GM08714 (cell line): ENCODE data around the gene PIGN.

Source experiments
- H3K4me3 ChIP-seq: fragments of 200-500 bp; sonication (Bioruptor generic); 2 replicates; pipeline ENCODE4 v1.5.1; 2014; ENCODE audit warnings: mild to moderate bottlenecking, low read length, inconsistent platforms
- ZNF274 ChIP-seq: IDR thresholded peaks from 2 replicates; pipeline ENCODE4 v1.6.1; 2012; ENCODE audit warnings: mild to moderate bottlenecking, low read depth, low read length

The PIGN gene, protein sequence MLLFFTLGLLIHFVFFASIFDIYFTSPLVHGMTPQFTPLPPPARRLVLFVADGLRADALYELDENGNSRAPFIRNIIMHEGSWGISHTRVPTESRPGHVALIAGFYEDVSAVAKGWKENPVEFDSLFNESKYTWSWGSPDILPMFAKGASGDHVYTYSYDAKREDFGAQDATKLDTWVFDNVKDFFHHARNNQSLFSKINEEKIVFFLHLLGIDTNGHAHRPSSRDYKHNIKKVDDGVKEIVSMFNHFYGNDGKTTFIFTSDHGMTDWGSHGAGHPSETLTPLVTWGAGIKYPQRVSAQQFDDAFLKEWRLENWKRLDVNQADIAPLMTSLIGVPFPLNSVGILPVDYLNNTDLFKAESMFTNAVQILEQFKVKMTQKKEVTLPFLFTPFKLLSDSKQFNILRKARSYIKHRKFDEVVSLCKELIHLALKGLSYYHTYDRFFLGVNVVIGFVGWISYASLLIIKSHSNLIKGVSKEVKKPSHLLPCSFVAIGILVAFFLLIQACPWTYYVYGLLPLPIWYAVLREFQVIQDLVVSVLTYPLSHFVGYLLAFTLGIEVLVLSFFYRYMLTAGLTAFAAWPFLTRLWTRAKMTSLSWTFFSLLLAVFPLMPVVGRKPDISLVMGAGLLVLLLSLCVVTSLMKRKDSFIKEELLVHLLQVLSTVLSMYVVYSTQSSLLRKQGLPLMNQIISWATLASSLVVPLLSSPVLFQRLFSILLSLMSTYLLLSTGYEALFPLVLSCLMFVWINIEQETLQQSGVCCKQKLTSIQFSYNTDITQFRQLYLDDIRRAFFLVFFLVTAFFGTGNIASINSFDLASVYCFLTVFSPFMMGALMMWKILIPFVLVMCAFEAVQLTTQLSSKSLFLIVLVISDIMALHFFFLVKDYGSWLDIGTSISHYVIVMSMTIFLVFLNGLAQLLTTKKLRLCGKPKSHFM

DNA sequence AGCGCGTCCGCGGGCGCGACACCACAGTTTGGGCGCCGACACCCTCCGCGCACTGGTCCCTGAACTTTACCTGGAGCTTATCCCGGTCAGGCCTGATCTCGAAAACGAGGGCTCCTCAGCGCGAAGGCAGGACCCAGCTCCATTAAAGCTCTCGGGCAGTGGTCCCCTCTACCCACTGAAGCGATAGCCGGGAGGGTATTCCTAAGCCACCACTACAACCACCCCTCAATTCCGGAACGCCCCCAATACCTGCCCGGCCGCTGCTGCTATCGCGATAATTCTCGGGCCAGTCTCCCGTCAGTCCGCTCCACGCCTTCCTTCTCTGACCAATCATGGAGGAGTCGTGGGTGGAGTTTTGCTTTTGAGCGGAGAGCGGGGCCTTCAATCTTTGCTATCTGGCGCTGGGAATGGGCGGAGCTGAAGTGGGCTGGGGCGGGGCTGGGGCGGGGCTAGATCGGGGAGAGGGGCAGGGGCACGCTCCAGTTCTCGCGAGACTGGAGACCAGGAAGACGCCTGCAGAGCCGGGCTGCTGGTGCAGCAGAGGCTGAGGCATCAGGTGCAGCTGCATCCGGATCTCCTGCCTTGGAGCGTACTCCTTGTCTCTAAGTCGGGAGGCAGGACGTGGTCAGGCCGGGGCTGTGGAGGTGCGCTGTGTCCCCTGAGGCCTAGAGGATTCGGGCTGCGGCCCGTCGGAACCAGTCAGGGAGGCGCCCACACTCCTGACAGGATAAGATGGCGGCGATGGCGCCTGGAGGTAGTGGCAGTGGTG is at the start of gene PIGN, which contains the start of gene RELCH:
Gene PIGN (minus strand): TSS at position 283 of the 769 bp plus-strand sequence. CDS start 25,703 bp downstream, outside the sequence.
Gene RELCH (plus strand): TSS at position 482 of the 769 bp plus-strand sequence. CDS start 251 bp downstream, at position 733.
- H3K4me3 ChIP-seq: peak within 1 kb of the TSS; percentile 93
- TF ChIP-seq ZNF274: no peak

GRCh38 chr18:62236252-62236651 is 49.4 kb upstream of the PIGN start:
- no peak for TF ChIP-seq ZNF274
- H3K4me3 ChIP-seq: no peak overlapping the region

DNA sequence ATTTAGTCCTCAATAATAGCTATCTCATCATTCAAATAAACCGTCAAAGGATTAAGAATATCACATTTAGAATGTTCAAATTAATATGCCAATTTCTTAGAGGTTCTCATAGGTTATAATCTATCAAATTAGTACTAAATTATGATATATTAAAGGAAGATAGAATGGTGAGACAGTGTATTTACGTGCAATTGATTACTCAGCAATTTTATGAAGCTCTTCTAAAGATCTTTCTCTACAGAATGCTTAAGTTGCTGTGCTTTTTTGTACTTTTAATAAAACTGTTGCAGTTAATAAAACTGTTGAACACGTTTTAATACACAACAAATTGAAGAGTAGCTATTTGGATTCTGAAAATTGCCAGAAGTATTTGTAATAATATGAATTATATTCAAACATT is 39.2 kb upstream of the PIGN start:
- no peak overlapping the region for H3K4me3 ChIP-seq
- no peak for TF ChIP-seq ZNF274

- no peak for TF ChIP-seq ZNF274
- no peak overlapping the region for H3K4me3 ChIP-seq
These were observed 37.4 kb upstream of the PIGN start for GRCh38 chr18:62224229-62224628.

GRCh38 chr18:62214790-62215189 is 27.9 kb upstream of the PIGN start:
- TF ChIP-seq ZNF274: no peak
- H3K4me3 ChIP-seq: no peak overlapping the region

- no peak overlapping the region for H3K4me3 ChIP-seq
- no peak for TF ChIP-seq ZNF274
These were observed 24.5 kb upstream of the PIGN start for GRCh38 chr18:62211325-62211828.

GRCh38 chr18:62210138-62210537 is 23.3 kb upstream of the PIGN start:
- TF ChIP-seq ZNF274: no peak
- no peak overlapping the region for H3K4me3 ChIP-seq

DNA sequence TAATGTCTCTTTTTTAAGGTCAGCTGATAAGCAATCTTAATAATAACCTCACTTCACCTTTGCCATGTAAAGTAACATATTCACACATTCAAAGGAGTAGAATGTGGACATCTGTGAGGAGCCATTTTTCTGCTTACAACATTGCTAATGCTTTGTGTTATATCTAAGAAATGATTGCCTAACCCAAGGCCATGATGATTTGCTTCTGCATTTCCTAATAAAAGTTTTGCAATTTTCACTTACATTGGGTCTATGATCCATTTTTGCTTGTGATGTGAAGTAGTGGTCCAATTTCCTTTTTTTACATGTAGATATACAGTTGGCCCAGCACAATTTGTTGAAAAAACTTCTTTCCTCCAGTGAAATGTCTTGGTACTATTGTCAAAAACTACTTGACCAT is 22.2 kb upstream of the PIGN start:
- no peak for TF ChIP-seq ZNF274
- H3K4me3 ChIP-seq: no peak overlapping the region

DNA sequence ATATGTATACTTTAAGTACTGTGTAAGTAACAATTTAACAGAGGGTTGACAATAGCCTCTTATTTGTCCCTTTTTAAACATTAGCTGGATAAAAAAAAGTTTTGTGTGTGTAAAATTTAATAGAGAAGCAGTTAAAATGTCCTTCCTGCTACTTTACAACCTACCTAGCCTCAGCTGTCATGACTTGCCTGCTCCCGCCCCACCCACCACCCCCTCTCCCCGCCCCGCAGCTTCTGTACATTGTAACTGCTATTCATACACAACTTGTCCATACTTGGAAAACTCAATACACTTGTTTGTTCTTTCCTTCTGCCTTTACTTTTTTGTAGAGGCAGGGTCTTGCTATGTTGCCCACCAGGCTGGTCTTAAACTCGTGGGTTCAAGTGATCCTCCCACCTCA is 19.7 kb upstream of the PIGN start:
- TF ChIP-seq ZNF274: no peak
- H3K4me3 ChIP-seq: no peak overlapping the region

DNA sequence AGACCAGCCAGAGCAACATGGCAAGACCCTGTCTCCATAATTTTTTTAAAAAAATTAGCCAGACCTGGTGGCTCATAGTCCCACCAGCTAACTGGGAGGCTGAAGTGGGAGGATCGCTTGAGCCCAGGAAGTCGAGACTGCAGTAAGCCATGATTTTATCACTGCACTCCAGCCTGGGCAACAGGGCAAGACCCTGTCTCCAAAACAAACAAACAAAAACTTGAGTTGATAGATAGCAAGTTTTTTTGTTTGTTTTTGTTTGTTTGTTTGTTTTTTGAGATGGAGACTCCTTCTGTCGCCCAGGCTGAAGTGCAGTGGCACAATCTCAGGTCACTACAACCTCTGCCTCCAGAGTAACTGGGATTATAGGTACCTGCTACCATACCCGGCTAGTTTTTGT is 19.0 kb upstream of the PIGN start:
- TF ChIP-seq ZNF274: no peak
- no peak overlapping the region for H3K4me3 ChIP-seq

GRCh38 chr18:62201870-62202269 is 15.0 kb upstream of the PIGN start:
- no peak overlapping the region for H3K4me3 ChIP-seq
- no peak for TF ChIP-seq ZNF274

DNA sequence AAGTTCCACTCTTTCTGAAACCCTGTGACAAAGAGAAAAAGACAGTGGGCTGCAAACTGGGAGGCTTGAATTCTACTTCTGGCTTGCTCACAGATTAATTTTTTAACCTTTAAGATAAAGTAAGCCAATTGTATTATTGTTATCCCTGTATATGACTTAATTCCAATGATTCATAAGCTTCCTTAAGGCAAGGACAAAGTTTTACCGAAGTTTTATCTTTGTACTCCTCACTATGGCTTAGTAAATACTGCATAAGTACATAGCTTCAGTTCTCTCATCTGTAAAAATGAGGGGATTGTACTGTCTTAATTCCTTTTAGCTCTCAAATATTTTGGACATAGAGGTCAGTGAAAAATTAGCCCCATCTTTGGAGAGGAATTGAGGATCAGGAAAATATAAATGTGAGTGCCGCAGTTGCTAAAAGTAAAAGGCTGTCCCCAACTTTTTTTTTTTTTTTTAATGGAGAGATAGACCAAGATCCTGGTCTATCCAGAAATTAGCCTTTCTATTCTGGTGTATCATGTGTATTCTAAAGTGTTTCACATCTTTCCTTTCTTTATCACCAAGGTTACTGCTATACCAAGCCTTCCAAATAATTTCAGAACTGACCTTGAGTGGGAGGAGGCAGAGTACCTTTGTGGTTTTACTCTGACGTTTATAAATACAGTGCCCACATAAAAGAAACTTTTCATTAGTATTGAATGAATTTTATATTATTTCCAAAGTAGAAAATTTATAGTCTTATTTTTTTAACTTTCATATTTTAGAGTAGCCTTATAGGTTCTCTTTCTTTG is 13.5 kb upstream of the PIGN start:
- no peak for TF ChIP-seq ZNF274
- no peak overlapping the region for H3K4me3 ChIP-seq

- no peak overlapping the region for H3K4me3 ChIP-seq
- TF ChIP-seq ZNF274: no peak
These were observed 12.8 kb upstream of the PIGN start for GRCh38 chr18:62199629-62200028.
